ENCODE measurements around the gene DLG3. TPM values are rescaled to one million over a fixed set of nuclear protein-coding genes. Genes with fewer than 3 reads are reported as not detected.
A peak's percentile ranks its signal among the peaks of the same experiment; 100 is the strongest.

The DLG3 gene
- total and polyA plus RNA-seq, 10 of the 15 experiments (the other 5 are each of a cell fraction or from before 2014, with no cell fraction given), result 1.3 to 32.2 (median 3.9) TPM

DNA sequence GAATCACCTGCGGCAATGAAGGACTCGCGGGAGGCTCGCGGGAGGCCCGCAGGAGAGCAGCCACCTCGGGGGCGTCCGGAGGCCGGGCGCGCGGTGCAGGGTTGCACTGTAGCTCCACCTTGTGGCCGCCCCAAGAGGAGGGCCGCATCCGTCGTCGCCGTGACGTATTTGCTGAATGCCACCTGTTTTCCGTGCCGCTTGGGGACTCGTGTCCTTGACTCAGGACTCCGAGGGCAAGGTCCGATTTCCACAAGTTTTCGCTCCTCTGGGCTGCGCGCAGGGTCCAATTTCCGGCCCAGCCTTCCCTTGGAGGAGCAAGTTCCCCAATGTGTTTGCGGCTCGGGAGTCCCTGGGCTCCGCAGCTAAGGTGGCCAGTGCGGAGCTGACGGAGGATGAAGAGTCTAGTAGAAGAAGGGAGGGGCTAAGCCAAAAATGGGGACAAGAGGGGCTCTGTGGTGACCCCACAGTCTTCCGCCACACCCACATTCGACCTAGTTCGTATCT, 10.7 kb upstream of the DLG3 start (continued):
- TF ChIP-seq, protein P1, sequence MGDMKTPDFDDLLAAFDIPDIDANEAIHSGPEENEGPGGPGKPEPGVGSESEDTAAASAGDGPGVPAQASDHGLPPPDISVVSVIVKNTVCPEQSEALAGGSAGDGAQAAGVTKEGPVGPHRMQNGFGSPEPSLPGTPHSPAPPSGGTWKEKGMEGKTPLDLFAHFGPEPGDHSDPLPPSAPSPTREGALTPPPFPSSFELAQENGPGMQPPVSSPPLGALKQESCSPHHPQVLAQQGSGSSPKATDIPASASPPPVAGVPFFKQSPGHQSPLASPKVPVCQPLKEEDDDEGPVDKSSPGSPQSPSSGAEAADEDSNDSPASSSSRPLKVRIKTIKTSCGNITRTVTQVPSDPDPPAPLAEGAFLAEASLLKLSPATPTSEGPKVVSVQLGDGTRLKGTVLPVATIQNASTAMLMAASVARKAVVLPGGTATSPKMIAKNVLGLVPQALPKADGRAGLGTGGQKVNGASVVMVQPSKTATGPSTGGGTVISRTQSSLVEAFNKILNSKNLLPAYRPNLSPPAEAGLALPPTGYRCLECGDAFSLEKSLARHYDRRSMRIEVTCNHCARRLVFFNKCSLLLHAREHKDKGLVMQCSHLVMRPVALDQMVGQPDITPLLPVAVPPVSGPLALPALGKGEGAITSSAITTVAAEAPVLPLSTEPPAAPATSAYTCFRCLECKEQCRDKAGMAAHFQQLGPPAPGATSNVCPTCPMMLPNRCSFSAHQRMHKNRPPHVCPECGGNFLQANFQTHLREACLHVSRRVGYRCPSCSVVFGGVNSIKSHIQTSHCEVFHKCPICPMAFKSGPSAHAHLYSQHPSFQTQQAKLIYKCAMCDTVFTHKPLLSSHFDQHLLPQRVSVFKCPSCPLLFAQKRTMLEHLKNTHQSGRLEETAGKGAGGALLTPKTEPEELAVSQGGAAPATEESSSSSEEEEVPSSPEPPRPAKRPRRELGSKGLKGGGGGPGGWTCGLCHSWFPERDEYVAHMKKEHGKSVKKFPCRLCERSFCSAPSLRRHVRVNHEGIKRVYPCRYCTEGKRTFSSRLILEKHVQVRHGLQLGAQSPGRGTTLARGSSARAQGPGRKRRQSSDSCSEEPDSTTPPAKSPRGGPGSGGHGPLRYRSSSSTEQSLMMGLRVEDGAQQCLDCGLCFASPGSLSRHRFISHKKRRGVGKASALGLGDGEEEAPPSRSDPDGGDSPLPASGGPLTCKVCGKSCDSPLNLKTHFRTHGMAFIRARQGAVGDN (IDR thresholded peaks at IDR 0.05), result peak; percentile 58; the same call in 1 of the 2 replicates
- TF ChIP-seq NKRF (conservative IDR thresholded peaks at IDR 0.05) (peak; percentile 51; the same call in 1 of the 2 replicates), PAX5 (IDR thresholded peaks at IDR 0.05; ENCODE audit: borderline replicate concordance, low read depth, low read length) (peak; percentile 11; the same call in 1 of the 2 replicates), STAT1 (conservative IDR thresholded peaks at IDR 0.05) (no peak)
